Fibroblast of lung (primary cell): ENCODE results near the gene REPS1. TPM values are rescaled to one million over a fixed set of nuclear protein-coding genes. Genes with fewer than 3 reads are reported as not detected.

Source experiments
- DNase-seq, 2 donors: peaks; one replicate each; pipeline versions ENCODE4 v3.0.0 to v3.0.0-alpha.2; 2010; ENCODE audit warnings: low read depth in 2 of 2
- H2AFZ ChIP-seq: 2 replicates; pipeline ENCODE4 v1.5.1; 2012; ENCODE audit warnings: low read length, control low read depth, inconsistent platforms
- H3K27ac ChIP-seq: 2 replicates; pipeline ENCODE4 v1.5.1; 2011; ENCODE audit warnings: low read length, control low read depth; ENCODE audit not compliant: insufficient read depth
- H3K27me3 ChIP-seq: 2 replicates; pipeline ENCODE4 v1.5.1; 2011; ENCODE audit warnings: mild to moderate bottlenecking, low read length; ENCODE audit not compliant: control insufficient read depth, insufficient read depth
- H3K36me3 ChIP-seq: 2 replicates; pipeline ENCODE4 v1.5.1; 2011; ENCODE audit warnings: low read length; ENCODE audit not compliant: control insufficient read depth, insufficient read depth
- H3K4me1 ChIP-seq: 2 replicates; pipeline ENCODE4 v1.5.1; 2011; ENCODE audit warnings: low read length; ENCODE audit not compliant: control insufficient read depth, insufficient read depth; ENCODE audit errors: extremely low read depth
- H3K4me2 ChIP-seq: 2 replicates; pipeline ENCODE4 v1.5.1; 2011; ENCODE audit warnings: low read length, control low read depth; ENCODE audit not compliant: insufficient read depth; ENCODE audit errors: extremely low read depth
- H3K4me3 ChIP-seq, 4 experiments: fragments of 200-600 bp in 1 of 4; sonication (generic) in 1 of 4; replicated peaks in 1 of 4; 2 replicates each; pipeline ENCODE4 v1.5.1; 2011 to 2016; ENCODE audit warnings: low read length in 4 of 4, low read depth in 3 of 4, mild to moderate bottlenecking in 3 of 4, control low read depth in 2 of 4, inconsistent platforms in 1 of 4, mixed read lengths in 1 of 4; ENCODE audit not compliant: insufficient read depth in 1 of 4; ENCODE audit errors: control extremely low read depth in 1 of 4
- H3K79me2 ChIP-seq: 2 replicates; pipeline ENCODE4 v1.5.1; 2012; ENCODE audit warnings: mild to moderate bottlenecking, low read length, inconsistent platforms; ENCODE audit not compliant: control insufficient read depth, insufficient read depth
- H3K9ac ChIP-seq: 2 replicates; pipeline ENCODE4 v1.5.1; 2011; ENCODE audit warnings: mild to moderate bottlenecking, low read length, control low read depth; ENCODE audit not compliant: insufficient read depth
- H3K9me3 ChIP-seq: 2 replicates; pipeline ENCODE4 v1.5.1; 2012; ENCODE audit warnings: low read depth, low read length; ENCODE audit not compliant: control insufficient read depth, insufficient read depth
- H4K20me1 ChIP-seq: 2 replicates; pipeline ENCODE4 v1.5.1; 2011; ENCODE audit warnings: low read length; ENCODE audit not compliant: control insufficient read depth, insufficient read depth; ENCODE audit errors: extremely low read depth
- EZH2 ChIP-seq: IDR thresholded peaks from 2 replicates; pipeline ENCODE4 v1.5.1; 2012; ENCODE audit warnings: low read length, control low read depth, mild to moderate bottlenecking; ENCODE audit errors: missing control alignments
- polyA plus RNA-seq, 2 donors: library from polyadenylated mRNA; depleted of rRNA in 1 of 2; stranded (reverse) in 1 of 2; unstranded in 1 of 2; fragments of >200 nt; gene quantifications; 2 replicates each; pipeline ENCODE4 v1.2.1, GENCODE V29; 2011 to 2012; ENCODE audit warnings: missing spikeins in 1 of 2
- total RNA-seq: library from RNA; depleted of rRNA; stranded (reverse); fragments of >200 nt; gene quantifications from 2 replicates; pipeline ENCODE4 v1.2.1, GENCODE V29; 2014
- TF ChIP-seq, protein P1 (sequence below), 2 donors: IDR thresholded peaks in 1 of 2; conservative IDR thresholded peaks in 1 of 2; 1 replicate in 1 of 2; 2 replicates in 1 of 2; pipeline ENCODE4 v1.5.1; 2011 to 2012; ENCODE audit warnings: low read length in 2 of 2, control low read depth in 1 of 2, inconsistent platforms in 1 of 2, low read depth in 1 of 2, mild to moderate bottlenecking in 1 of 2

Gene REPS1
- total and polyA plus RNA-seq, 2 donors (not counting 1 experiment from before 2014, with no cell fraction given) = 27.8 to 28.2 TPM

DNA sequence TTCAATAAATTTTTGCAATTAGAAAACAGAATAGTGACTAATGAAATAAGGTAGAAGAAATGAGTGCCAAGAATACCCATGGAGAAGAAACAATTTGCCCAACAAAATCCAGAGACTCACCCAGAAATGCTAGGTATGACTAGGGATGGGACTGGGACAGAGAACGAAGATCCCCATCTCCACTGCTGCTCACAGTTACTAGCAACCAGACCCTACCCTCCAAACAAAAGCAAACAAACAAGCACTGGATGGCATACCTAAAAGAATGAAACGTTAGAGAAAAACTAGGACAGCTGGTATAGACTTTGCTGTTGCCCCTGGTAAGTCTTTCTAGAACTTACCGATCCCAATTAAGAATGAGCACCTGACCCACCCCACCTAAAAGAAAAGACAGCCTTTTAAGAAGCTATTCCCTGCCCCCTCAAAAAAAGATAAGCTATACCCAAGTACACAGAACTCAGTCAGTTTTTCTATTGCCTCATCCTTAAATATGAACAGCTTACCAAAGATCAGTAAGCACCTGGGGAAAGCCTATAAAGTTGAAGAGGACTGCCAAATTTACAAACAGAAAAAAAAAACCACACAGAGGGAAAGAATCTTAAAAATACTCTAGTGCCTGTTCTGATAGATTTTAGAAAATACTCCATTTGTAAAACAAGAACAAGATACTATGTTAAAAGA is 31.7 kb downstream of the REPS1 start:
- Histone ChIP-seq H3K4me1 (peaks cover 2% of the 10 kb centered on the region), H3K79me2 (peaks cover 17% of the 10 kb centered on the region), H3K27ac (no peak overlapping the region), H3K27me3 (no peaks in the 10 kb centered on the region), H3K4me3 (no peak overlapping the region), H3K9ac (no peak overlapping the region), H3K4me2 (no peak overlapping the region), H4K20me1 (no peaks in the 10 kb centered on the region), H3K9me3 (no peaks in the 10 kb centered on the region), H2AFZ (no peak overlapping the region), H3K36me3 (no peaks in the 10 kb centered on the region)
- no peak for TF ChIP-seq EZH2
- TF ChIP-seq, protein P1, sequence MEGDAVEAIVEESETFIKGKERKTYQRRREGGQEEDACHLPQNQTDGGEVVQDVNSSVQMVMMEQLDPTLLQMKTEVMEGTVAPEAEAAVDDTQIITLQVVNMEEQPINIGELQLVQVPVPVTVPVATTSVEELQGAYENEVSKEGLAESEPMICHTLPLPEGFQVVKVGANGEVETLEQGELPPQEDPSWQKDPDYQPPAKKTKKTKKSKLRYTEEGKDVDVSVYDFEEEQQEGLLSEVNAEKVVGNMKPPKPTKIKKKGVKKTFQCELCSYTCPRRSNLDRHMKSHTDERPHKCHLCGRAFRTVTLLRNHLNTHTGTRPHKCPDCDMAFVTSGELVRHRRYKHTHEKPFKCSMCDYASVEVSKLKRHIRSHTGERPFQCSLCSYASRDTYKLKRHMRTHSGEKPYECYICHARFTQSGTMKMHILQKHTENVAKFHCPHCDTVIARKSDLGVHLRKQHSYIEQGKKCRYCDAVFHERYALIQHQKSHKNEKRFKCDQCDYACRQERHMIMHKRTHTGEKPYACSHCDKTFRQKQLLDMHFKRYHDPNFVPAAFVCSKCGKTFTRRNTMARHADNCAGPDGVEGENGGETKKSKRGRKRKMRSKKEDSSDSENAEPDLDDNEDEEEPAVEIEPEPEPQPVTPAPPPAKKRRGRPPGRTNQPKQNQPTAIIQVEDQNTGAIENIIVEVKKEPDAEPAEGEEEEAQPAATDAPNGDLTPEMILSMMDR (conservative IDR thresholded peaks at IDR 0.05 in 1 of 2, IDR thresholded peaks at IDR 0.05 in 1 of 2; ENCODE audit: low read depth in 1 of 2, low read length in 2 of 2) = no peak
- no peak for DNase-seq

DNA sequence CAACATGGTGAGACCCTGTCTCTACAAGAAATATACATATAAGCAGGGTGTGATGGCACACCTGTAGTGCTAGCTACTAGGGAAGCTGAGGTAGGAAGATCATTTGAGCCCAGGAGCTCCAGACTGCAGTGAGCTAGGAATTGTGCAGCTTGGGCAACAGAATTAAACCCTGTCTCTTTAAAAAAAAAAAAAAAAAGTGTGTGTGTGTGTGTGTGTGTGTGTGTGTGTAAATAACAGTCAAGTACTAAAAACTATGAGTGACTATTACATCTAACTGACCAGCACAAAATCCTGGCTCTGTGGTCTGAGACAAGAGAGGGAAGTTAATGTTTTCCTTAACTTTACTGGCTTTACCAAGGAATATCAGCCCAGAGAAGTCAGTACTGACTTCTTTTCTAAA is 32.8 kb downstream of the REPS1 start:
- H3K9ac ChIP-seq = no peak overlapping the region
- no peaks in the 10 kb centered on the region for H3K36me3 ChIP-seq
- H3K27ac ChIP-seq = no peak overlapping the region
- no peaks in the 10 kb centered on the region for H3K9me3 ChIP-seq
- no peak overlapping the region for H3K4me2 ChIP-seq
- H3K79me2 ChIP-seq = peaks cover 17% of the 10 kb centered on the region
- no peak for TF ChIP-seq EZH2
- TF ChIP-seq, protein P1 (conservative IDR thresholded peaks at IDR 0.05 in 1 of 2, IDR thresholded peaks at IDR 0.05 in 1 of 2; ENCODE audit: low read depth in 1 of 2, low read length in 2 of 2) = no peak
- peaks cover 2% of the 10 kb centered on the region for H3K4me1 ChIP-seq
- no peak overlapping the region for H3K4me3 ChIP-seq
- no peaks in the 10 kb centered on the region for H4K20me1 ChIP-seq
- H3K27me3 ChIP-seq = no peaks in the 10 kb centered on the region
- H2AFZ ChIP-seq = no peak overlapping the region
- no peak for DNase-seq

DNA sequence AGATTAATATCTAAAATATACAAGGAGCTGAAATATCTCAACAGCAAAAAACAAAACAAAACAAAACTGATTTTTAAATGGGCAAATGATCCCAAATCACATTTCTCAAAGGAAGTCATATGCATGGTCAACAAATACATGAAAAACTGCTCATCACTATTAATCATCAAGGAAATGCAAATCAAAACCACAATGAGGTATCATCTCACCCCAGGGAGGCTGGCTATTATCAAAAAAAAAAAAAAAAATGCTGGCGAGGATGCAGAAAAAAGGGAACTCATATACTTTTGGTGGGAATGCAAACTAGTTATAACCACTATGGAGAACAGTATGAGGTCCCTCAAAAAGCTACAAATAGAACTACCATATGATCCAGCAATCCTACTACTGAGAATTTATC is 34.6 kb downstream of the REPS1 start:
- Histone ChIP-seq H3K27me3 (no peaks in the 10 kb centered on the region), H3K9ac (no peak overlapping the region), H3K27ac (no peak overlapping the region), H3K4me1 (peaks cover 2% of the 10 kb centered on the region), H4K20me1 (no peaks in the 10 kb centered on the region), H3K36me3 (no peaks in the 10 kb centered on the region), H3K4me2 (no peak overlapping the region), H3K4me3 (no peak overlapping the region), H2AFZ (no peak overlapping the region), H3K9me3 (no peaks in the 10 kb centered on the region), H3K79me2 (peaks cover 13% of the 10 kb centered on the region)
- TF ChIP-seq EZH2 = no peak
- TF ChIP-seq, protein P1 (conservative IDR thresholded peaks at IDR 0.05 in 1 of 2, IDR thresholded peaks at IDR 0.05 in 1 of 2; ENCODE audit: low read depth in 1 of 2, low read length in 2 of 2) = no peak
- peak in 1 of 2 donors; percentile 56 for DNase-seq
